Measurements from ENCODE around the gene UBE2E3.

DNA sequence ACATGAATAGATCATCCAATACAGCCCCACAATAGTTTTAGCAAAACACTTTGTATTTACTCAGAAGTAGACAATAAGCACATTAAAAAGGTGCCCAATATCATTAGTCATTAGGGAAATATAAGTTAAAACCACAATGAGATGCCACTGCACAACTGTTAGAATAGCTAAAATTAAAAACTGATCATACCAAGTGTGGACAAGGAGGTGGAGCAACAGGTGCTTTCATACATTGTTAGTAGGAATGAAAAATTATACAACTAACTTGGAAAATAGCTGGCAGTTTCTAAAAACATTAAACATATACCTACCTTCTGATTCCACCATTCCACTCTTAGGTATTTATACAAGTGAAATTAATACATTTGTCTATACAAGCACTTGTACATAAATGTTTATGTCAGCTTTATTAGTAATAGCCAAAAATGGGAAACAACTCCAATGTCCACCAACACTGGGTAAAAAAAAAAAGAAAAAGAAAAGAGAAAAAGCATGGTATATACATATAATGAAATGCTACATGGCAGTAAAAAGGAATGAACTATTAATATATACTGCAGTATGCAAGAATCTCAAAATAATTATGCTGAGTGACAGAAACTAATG, 27.6 kb upstream of the UBE2E3 start:
- TF ChIP-seq, protein P1, sequence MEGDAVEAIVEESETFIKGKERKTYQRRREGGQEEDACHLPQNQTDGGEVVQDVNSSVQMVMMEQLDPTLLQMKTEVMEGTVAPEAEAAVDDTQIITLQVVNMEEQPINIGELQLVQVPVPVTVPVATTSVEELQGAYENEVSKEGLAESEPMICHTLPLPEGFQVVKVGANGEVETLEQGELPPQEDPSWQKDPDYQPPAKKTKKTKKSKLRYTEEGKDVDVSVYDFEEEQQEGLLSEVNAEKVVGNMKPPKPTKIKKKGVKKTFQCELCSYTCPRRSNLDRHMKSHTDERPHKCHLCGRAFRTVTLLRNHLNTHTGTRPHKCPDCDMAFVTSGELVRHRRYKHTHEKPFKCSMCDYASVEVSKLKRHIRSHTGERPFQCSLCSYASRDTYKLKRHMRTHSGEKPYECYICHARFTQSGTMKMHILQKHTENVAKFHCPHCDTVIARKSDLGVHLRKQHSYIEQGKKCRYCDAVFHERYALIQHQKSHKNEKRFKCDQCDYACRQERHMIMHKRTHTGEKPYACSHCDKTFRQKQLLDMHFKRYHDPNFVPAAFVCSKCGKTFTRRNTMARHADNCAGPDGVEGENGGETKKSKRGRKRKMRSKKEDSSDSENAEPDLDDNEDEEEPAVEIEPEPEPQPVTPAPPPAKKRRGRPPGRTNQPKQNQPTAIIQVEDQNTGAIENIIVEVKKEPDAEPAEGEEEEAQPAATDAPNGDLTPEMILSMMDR (IDR thresholded peaks at IDR 0.05; ENCODE audit: low read depth, low read length), result no peak
- TF ChIP-seq EZH2phosphoT487 (IDR thresholded peaks at IDR 0.05; ENCODE audit: low read depth), result no peak
